GM18499 (cell line): Measurements from ENCODE around the gene UTF1.

ENCODE experiments used
- ATAC-seq: cut with Tn5 transposase; IDR thresholded peaks from one replicate; pipeline ENCODE4 v1.9.1; 2021; ENCODE audit warnings: moderate number of reproducible peaks; ENCODE audit not compliant: insufficient read depth, unreplicated experiment

UTF1 gene, protein sequence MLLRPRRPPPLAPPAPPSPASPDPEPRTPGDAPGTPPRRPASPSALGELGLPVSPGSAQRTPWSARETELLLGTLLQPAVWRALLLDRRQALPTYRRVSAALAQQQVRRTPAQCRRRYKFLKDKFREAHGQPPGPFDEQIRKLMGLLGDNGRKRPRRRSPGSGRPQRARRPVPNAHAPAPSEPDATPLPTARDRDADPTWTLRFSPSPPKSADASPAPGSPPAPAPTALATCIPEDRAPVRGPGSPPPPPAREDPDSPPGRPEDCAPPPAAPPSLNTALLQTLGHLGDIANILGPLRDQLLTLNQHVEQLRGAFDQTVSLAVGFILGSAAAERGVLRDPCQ

DNA sequence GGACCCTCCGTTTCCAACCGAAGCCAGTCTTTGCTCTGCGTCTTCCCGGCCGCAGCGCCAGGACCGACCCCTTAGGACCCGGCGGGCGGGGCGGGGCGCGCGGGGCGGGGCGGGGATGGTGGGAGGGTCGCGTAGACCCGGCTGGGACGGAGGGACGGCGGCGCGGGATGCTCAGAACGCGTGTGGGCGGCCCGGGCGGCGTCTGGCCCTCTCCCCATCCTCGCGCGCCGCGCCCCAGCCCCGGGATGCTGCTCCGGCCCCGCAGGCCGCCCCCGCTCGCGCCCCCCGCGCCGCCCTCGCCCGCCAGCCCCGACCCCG lies at the start of gene UTF1:
UTF1 (plus strand) TSS at position 174 of the 318 bp plus-strand sequence; CDS start at position 246, 72 bp downstream.
- no peak for ATAC-seq

DNA sequence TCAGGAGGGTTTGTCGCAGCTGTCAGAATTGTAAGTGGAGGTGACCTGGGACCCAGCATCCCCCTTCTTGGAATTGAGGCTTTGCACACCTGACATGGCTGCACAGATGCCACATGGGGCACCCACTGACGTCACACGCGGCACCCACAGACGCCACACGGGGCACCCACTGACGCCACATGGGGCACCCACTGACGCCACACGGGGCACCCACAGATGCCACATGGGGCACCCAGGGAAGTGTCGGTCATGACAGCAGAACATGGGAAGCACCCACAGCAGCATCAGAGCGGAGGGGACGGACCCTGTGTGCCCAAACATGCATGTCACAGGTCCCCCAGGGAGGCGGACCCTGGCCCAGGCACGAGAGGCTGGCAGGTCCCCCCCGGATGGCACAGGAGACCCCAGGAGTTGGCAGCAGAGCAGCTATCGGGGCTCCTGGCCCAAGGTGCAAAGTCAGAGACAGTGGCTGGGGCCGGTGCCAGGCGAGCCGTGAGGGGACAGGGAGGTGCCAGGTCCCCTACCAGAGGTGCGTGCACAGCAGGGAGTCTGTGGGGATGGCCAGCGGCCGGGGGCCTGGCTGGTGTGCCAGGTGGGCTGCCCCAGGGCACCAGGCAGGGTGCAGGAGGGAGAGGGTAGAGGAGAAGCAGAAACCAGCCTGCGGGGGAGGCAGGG lies 48.9 kb upstream of the UTF1 start:
- ATAC-seq = no peak

- no peak for ATAC-seq
Observed at GRCh38 chr10:133182190-133182589, 47.8 kb upstream of the UTF1 start.

- no peak for ATAC-seq
Observed at GRCh38 chr10:133182791-133183645, 47.0 kb upstream of the UTF1 start.

- no peak for ATAC-seq
Observed at GRCh38 chr10:133183646-133184378, 46.2 kb upstream of the UTF1 start.

DNA sequence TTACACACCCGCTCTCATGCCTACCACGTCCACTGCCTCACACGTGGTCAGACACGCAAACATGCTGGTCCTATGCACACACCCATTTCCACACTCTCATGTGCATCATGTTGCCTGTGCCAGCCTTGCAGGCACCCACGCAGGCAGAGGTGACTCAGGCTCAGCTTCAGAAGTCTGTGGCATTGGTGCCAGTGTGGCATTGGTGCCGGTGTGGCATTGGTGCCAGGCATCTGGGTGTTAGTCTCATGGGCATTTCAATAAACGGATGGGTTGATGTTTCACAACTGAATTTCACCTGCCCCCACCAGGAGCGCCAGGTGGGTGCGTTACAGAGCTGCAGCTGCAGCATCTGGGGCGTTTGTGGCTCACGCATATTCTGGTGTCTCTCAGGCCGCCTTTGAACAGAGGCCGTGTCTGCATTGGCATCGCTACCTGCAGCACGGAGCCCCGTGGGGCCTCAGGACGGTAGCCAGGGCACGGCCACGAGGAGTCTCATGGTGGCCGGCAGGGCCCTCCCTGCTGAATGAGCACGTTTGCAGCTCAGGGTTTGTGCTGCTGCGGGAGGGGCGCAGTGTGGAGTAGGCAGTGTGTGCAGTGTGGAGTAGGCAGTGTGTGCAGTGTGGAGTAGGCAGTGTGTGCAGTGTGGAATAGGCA lies 45.3 kb upstream of the UTF1 start:
- ATAC-seq = no peak

GRCh38 chr10:133185421-133185820 lies 44.6 kb upstream of the UTF1 start:
- ATAC-seq = no peak

- no peak for ATAC-seq
Observed at GRCh38 chr10:133185916-133186315, 44.1 kb upstream of the UTF1 start.

GRCh38 chr10:133186416-133187090 lies 43.5 kb upstream of the UTF1 start:
- ATAC-seq = no peak

GRCh38 chr10:133187091-133187905 lies 42.7 kb upstream of the UTF1 start:
- ATAC-seq = no peak

- ATAC-seq = no peak
Observed at GRCh38 chr10:133187906-133188681, 41.9 kb upstream of the UTF1 start.

- ATAC-seq = no peak
Observed at GRCh38 chr10:133189256-133189655, 40.8 kb upstream of the UTF1 start.

- ATAC-seq = no peak
Observed at GRCh38 chr10:133189726-133190125, 40.3 kb upstream of the UTF1 start.

GRCh38 chr10:133190225-133190624 lies 39.8 kb upstream of the UTF1 start:
- no peak for ATAC-seq

GRCh38 chr10:133191651-133192050 lies 38.4 kb upstream of the UTF1 start:
- ATAC-seq = no peak

- ATAC-seq = no peak
Observed at GRCh38 chr10:133194151-133194550, 35.9 kb upstream of the UTF1 start.

DNA sequence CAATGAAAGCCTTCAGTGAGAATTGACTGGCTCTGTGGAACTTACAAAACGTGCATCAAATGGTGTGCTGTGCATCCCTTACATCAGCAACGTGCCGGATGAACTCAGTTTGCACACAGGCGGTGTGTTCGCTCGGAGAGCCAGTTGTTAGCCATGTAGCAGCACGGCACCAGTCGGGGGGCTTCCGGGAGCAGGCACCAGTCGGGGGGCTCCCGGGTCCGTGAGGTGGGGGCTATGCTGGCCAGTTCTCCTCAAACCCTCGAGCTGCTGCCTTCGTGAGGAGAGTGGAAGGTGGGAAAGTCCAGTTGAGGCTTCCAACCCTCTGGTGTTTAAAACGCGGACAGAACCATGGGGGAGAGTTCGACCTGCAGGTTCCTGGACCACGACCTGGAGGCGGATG lies 34.9 kb upstream of the UTF1 start:
- no peak for ATAC-seq

DNA sequence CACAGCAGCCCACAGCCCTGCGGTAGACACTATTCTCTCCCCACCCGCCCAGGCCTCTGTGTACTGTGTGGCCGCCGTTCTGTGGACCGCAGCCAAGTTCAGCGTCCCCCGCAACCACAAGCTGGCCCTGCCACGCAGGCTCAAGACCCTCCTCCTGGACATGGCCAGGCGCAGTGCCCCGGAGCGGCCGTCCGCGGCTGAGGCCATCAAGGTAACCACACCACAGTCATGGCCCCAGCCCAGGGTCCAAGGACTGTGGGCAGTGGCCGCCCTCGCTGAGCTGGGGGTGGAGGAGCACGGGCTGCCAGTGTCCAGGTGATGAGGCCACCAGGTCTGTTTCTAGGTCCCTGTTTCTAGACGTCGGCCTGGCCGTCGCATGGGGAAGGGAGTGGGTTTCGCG lies 34.4 kb upstream of the UTF1 start:
- ATAC-seq = no peak
